ENCODE results near the gene FRAS1.

GRCh38 chr4:78556665-78557064, 499.5 kb downstream of the FRAS1 start:
- TF ChIP-seq CTCF (IDR thresholded peaks at IDR 0.05) (no peak), POLR2A (IDR thresholded peaks at IDR 0.05) (no peak)

All from heart left ventricle (tissue), 13 donors.